ENCODE measurements around the gene CORO1C.

DNA sequence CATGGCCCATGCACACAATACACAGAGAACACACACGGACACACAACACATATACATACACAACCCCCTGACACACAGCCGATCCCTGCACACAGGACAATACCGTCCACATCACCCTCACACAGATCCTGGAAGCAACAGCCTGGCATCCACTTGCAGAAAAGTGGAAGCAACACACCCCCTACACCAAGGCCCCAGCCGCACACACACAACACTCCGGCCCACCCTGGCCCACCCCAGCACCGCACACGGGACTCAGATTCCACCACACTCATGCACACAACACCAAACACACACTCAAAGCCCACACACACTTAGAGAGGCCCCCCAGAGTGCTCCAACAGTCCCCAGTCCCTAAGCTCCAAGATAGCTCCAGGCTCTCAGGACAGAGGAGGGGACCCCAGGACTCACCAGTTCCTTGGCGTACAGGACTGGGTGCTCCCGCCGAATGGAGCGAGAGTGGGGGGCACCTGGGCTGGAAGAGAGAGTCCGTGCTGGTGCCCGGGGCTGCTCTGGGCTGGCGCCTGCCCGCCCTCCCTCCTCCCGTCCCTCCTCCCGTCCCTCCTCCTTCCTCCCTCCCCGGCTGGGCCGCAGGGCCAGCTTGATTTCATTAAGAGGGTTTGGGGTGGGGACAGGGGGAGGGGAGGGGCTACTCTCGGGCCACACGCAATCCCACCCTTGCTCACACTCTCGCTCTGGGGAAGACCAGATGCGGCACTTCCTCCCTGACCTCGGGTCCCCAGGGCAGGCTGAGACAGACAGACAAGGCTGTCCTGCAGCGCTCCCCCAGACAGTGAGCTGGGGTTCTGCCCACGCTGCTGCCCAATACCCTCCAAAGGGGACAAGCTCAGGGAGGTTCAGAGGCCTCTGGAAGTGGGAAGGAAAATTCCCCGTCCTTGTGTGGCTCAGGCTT lies 133.5 kb downstream of the CORO1C start, which contains the start of gene TMEM119:
- TF ChIP-seq, protein P1, sequence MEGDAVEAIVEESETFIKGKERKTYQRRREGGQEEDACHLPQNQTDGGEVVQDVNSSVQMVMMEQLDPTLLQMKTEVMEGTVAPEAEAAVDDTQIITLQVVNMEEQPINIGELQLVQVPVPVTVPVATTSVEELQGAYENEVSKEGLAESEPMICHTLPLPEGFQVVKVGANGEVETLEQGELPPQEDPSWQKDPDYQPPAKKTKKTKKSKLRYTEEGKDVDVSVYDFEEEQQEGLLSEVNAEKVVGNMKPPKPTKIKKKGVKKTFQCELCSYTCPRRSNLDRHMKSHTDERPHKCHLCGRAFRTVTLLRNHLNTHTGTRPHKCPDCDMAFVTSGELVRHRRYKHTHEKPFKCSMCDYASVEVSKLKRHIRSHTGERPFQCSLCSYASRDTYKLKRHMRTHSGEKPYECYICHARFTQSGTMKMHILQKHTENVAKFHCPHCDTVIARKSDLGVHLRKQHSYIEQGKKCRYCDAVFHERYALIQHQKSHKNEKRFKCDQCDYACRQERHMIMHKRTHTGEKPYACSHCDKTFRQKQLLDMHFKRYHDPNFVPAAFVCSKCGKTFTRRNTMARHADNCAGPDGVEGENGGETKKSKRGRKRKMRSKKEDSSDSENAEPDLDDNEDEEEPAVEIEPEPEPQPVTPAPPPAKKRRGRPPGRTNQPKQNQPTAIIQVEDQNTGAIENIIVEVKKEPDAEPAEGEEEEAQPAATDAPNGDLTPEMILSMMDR (conservative IDR thresholded peaks at IDR 0.05), result no peak
- no peak for TF ChIP-seq EZH2 (IDR thresholded peaks at IDR 0.05; ENCODE audit: low read depth)

Measured in PC-9 (cell line).